GM12865 (cell line): ENCODE data around the gene KIT.
A peak's percentile ranks its signal among the peaks of the same experiment; 100 is the strongest.

Experiments
- DNase-seq: peaks from one replicate; pipeline ENCODE4 v3.0.0; 2010; ENCODE audit warnings: low read depth
- H3K4me3 ChIP-seq: 2 replicates; pipeline ENCODE4 v1.5.1; 2011; ENCODE audit warnings: mild to moderate bottlenecking, low read depth, low read length, control low read depth
- CTCF ChIP-seq: IDR thresholded peaks from 2 replicates; pipeline ENCODE4 v1.5.1; 2011; ENCODE audit warnings: low read length, control low read depth, low read depth, inconsistent platforms; ENCODE audit not compliant: insufficient read depth; ENCODE audit errors: missing control alignments

The KIT gene

GRCh38 chr4:54741202-54741601, 83.4 kb downstream of the KIT start:
- no peak for DNase-seq
- H3K4me3 ChIP-seq: no peak overlapping the region
- no peak for TF ChIP-seq CTCF

GRCh38 chr4:54742636-54743399, 85.1 kb downstream of the KIT start:
- peak; percentile 14 for DNase-seq
- TF ChIP-seq CTCF: no peak
- H3K4me3 ChIP-seq: no peak overlapping the region

- DNase-seq: no peak
- H3K4me3 ChIP-seq: no peak overlapping the region
- no peak for TF ChIP-seq CTCF
Observed at GRCh38 chr4:54743562-54743961, 85.8 kb downstream of the KIT start.

GRCh38 chr4:54744487-54744886, 86.7 kb downstream of the KIT start:
- no peak for TF ChIP-seq CTCF
- no peak for DNase-seq

GRCh38 chr4:54745031-54745770, 87.4 kb downstream of the KIT start:
- no peak overlapping the region for H3K4me3 ChIP-seq
- TF ChIP-seq CTCF: no peak
- DNase-seq: no peak

More at GRCh38 chr4:54744487-54744886, 86.7 kb downstream of the KIT start:
- no peak overlapping the region for H3K4me3 ChIP-seq

GRCh38 chr4:54746218-54746617, 88.5 kb downstream of the KIT start:
- no peak overlapping the region for H3K4me3 ChIP-seq
- DNase-seq: peak; percentile 40

More at GRCh38 chr4:54746218-54746617, 88.5 kb downstream of the KIT start:
- no peak for TF ChIP-seq CTCF
